COLO829 (cell line): ENCODE data around the gene ATAD1.
A peak's percentile ranks its signal among the peaks of the same experiment; 100 is the strongest.

Experiments used
- DNase-seq: peaks from one replicate; pipeline ENCODE4 v3.0.0; 2012; ENCODE audit warnings: low spot score

The ATAD1 gene

GRCh38 chr10:87713707-87714106 is 104.3 kb downstream of the ATAD1 start:
- DNase-seq: no peak

DNA sequence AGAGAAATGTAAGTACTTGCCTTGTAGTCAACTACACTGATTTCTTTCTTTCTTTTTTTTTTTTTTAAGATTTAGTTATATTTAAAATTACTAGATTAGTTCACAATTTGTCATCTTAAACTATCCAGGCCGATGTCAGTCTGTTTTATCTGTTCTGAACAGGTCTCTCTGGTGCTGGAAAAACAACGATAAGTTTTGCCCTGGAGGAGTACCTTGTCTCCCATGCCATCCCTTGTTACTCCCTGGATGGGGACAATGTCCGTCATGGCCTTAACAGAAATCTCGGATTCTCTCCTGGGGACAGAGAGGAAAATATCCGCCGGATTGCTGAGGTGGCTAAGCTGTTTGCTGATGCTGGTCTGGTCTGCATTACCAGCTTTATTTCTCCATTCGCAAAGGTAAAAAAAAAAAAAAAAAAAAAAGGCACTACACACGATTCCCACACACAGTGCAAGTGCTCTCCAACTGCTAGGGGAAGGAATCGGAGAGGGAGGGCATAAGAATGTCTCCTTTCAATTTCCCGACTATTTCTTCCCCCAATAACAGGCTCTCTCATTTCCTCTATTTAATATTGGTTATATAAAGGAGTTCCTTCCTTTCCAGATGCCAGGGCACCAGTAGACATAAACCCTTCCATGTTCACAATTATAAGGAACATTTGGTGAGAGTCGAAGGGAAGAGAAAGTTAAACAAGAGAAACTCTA is 105.0 kb downstream of the ATAD1 start:
- no peak for DNase-seq

DNA sequence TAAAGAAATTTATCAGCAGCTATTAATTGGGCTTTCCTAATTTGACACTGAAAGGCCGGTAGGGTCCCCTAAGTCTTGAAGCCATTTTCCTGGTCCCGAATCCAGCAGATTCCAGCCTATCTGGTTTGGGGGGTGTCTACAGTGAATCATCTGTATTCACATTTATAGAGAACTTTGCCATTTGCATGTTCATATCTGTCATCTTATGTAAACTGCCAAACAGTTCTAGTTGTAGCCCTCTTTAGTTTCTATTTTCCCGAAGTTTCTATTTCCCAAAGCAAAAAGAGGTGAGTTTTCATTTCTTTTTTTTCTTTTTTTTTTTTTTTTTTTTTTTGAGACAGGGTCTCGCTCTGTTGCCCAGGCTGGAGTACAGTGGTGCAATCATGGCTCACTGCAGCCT is 110.8 kb downstream of the ATAD1 start:
- DNase-seq: no peak

- no peak for DNase-seq
Measured at GRCh38 chr10:87706731-87707130, 111.3 kb downstream of the ATAD1 start.

GRCh38 chr10:87705339-87705738 is 112.7 kb downstream of the ATAD1 start:
- peak; percentile 6 for DNase-seq

- DNase-seq: no peak
Measured at GRCh38 chr10:87703771-87704170, 114.3 kb downstream of the ATAD1 start.

DNA sequence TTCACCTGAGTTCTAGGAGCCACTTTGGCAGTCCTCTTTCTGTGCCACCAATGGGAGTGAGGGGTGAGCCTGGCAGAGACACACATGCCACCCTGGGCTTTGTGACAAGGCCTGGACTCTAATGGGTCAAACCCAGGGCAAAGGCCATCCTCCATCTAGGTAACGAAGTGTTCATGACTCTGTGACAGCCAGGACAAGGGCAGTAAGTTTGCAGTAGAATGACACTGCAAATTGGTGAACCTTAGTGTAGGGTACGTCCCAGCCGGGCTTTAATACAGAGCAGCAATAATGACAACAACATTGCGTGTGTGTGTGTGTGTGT is 115.1 kb downstream of the ATAD1 start:
- no peak for DNase-seq

- no peak for DNase-seq
Measured at GRCh38 chr10:87702260-87702972, 115.6 kb downstream of the ATAD1 start.
